ENCODE measurements around the gene PGC.
"Not testable (repeated sequence)": the region's sequence is repeated elsewhere in the genome, so short reads cannot be mapped to it uniquely, and the experiment has no call there.

PGC gene

DNA sequence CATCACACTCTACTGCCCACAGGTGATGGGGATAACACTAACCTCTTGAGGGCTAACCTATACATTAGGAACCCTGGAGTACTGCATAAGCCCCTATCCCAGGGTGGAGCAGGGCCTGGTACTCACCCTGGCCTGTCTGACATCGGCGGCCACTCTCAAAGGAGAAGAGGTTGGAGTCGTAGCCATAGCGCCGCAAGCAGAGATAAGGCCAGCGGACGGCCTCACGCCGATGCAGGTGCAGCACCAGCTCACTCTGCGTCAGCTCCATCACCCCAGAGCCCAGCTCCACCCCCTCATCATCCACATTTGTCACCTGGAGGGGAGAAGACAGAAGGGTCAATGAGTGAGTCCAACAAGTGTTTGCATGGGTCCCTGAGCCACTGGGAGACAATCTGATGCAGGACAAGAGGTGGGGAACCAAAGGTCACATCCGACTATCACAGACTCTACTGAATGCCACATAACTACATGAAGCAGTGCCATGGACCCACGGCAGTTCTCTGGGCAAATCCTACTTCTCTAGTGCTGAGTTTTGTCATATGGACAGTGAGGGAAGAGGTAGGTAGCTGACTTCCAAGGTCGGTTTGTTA, 28.2 kb upstream of the PGC start:
- no peak for DNase-seq (ENCODE audit: low spot score)

DNA sequence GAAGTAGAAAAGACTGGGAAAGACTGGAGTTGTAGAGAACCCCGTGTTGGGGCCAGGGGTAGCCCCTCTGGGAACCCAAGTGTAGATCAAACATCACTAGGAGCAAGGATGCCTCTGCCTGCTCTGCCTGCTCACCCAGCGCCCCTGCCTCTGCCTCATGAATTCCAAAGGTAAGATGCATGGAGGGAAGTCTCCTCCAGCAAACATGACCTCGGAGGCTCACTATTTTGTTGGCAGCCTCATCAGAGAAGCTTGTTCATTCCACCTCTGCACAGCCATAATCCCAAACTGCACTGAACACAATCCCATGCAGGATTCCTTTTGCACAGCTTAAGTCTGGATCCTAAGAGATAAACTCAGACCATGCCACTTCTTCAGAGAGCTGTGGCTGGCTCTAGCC, 27.6 kb upstream of the PGC start:
- no peak for DNase-seq (ENCODE audit: low spot score)

DNA sequence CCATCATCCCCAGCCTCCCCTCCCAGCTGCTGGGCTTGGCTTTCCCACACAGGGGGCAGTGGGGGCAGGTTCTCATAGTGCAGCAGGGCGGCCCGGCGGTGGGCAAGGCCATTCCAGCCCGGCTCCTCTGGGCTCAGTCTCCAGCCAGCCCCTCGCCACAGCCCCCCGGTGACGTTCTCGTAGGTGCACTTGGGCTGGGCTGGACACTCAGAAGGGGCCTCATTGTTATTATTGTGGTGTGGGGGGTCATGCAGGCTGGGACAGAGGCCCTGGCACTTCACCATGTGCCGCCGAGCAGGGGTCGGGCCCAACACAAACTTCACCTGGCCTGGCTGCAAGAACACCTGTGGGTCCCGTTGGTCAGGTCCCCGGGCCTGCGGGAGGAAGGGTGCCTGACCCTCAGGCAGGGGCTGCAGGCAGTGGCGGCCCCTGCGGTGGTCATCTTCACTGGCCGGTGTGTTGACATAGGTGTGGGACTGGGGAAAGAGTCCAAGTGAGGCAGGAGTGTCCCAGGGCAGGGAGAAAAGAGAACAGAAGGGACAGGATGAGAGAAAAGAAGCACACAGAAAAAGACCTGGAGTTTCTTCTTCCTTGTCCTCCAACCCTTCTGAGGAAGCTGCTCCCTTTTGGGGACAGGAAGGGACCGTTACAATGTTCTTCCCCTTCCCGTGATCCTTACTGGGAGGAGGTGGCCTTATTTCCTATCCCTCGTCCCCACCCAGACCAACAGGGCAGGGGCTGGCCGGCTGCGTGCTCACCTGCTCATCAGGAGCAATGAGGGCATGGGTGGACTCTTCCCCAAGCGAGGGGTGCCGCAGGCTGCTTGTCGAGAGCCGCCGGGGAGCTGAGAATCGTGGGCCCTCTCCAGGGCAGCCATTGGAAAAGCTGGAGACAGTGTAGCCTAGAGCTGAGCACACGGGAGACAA, 24.1 kb upstream of the PGC start:
- DNase-seq (ENCODE audit: low spot score): no peak

DNA sequence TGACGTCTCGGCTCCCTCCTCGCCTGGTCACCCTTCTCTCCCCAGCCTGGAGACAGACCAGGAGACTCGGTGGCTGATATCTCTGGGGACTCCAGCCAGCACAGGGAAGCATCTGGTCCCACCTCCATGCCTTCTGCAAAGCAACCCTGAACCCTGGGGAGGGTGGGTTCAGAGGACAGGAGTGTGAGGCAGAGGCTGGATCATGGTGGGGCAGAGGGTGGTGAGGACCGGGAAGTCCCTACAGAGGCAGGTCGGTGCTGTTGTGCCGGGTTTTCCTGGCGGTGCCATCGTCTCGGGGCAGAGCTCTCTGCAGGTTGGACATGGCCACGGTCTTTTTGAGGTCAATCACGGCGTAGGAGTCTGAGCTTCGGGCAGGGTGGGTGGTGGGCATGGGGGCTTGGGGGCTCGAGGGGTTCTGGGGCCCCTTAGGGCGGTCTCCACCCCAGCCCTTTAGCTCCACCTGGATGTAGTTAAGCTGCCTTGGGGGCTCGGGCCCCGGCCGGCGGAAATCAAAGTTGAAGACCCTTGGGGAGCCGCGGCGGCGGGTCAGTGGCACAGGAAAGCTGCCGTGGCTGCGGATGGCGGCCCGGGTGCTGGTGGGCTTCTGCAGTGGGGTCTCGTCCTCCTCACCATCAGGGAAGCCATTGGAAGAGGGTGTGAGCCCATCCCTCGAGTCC, 23.3 kb upstream of the PGC start:
- no peak for DNase-seq (ENCODE audit: low spot score)

DNA sequence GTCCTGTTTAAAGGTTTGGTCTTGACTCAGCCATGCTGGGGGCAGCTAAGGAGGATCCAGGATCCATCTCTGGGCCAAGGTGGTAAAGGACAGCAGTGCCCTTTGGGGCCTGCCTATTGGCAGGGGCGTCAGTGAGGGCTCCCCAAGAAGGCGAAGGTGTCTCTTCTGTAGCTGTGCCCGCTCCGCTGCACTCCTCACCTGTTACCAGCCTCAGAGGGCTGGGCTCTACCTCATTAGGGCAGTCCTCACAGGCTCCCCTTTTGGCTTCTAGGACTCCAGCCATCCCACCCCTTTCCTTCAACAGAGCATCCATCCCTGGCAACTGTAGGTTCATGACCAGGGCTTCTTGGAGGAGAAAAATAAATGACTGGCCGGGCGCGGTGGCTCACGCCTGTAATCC, 22.2 kb upstream of the PGC start:
- DNase-seq (ENCODE audit: low spot score): no peak

DNA sequence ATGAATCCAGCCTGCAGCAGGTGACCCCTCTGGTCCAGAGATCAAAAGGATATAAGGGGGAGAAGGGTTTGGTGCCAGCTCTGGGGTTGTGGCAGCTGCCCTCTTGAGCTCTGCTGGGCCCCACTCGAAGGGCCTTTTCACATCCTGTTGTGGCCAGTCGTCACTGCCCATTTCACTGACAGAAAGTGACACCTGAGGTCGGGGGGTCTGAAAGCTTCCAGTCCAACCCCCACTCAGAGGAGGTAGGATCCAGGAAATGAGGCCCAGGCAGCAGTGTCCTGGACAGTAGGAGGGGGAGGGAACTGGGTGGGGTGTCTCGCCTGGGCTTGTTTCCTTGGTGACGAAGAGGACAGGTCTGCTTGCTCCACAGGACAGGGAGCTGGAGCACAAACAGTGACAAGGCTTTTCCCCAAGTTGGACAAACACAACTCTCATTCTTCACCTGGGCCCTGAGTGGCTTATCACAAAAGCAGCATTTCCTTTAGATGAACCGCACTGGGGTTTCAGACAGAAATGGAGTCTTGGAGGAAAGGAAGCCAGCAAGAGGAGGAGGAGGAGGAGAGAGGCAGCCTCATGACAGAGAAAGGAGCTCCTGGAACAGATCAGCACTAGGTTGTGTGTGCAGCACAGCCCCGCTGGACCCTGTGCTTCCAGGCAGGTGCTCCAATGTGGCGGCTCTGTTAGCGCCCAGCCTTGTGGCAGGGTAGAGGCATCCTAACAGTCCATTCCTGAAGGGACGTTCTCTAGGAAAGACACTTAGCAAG, 21.5 kb upstream of the PGC start:
- no peak for DNase-seq (ENCODE audit: low spot score)

DNA sequence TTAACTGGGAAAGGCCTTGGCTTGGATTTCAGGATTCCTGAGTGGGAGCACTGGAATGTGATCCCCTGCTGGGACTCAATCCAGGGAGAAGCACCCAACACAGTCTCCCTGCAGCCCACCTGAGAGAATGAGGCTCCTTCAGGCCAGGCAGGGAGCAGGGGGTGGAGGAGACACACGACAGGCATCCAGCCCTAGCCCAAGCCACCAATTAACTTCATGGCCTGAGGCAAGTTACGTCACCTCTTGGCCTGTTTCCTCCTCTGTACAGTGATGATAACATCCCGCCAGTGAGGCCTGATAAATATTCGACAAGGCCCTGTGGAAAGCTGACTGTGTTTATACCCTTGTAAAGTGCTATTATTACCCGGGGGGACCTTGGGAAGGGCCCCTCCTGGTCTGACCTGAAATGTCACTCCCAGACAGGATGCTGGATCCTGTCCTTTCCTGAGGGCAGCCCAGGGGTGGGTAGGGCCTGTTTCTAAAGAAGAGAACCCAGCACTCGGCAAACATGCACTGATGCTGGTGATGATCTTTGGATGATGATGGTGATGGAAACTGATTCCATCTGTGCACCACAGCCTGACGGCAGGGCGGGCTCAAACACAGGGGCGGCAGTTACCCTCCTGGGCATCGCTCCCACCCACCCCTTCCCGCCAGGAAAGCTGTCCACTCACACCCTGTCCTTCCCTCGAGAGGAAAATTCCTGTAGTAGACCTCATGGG, 20.1 kb upstream of the PGC start:
- no peak for DNase-seq (ENCODE audit: low spot score)

DNA sequence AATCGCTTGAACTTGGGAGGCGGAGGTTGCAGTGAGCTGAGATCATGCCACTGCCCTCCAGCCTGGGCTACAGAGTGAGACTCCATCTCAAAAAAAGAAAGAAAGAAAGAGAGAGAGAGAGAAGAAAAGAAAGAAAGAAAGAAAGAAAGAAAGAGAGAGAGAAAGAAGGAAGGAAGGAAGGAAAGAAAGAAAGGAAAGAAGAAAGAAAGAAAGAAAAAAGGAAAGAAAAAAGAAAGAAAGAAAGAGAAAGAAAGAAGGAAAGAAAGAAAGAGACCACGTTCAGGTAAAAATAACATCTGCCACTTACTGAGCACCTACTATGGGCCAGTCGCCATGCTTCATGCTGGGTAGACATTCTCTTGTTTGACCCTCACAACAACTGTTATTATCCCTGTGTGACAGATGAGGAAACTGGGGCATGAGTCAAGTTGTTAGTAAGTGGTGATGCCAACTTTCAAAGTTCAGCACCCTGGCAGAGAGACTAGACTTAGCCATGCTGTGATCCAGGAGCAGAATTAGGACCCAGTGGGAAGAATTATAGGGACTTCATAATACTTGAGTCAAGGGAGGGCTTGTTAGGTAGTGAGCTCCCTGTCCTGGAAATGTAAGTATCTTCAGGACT, 19.0 kb upstream of the PGC start:
- not testable (repeated sequence) for DNase-seq (ENCODE audit: low spot score)

DNA sequence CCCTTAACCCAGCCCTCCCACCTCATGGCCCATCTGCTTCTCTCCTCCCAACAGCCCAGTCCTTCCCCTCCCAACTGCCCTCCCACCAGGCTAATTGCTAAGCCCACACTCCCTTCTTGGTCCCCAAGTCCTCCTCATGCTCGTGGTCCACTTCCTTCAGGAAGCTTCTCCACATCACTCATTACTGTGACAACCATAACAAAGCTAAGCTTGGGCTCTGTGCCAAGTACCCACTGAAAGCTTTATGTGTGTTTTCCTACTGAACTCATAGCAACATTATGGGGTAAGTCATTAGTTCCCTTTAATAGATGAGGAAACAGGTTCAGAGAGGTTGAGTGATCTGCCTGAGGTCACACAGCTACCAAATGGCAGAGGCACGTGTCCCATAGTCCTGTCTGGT, 16.3 kb upstream of the PGC start:
- no peak for DNase-seq (ENCODE audit: low spot score)

DNA sequence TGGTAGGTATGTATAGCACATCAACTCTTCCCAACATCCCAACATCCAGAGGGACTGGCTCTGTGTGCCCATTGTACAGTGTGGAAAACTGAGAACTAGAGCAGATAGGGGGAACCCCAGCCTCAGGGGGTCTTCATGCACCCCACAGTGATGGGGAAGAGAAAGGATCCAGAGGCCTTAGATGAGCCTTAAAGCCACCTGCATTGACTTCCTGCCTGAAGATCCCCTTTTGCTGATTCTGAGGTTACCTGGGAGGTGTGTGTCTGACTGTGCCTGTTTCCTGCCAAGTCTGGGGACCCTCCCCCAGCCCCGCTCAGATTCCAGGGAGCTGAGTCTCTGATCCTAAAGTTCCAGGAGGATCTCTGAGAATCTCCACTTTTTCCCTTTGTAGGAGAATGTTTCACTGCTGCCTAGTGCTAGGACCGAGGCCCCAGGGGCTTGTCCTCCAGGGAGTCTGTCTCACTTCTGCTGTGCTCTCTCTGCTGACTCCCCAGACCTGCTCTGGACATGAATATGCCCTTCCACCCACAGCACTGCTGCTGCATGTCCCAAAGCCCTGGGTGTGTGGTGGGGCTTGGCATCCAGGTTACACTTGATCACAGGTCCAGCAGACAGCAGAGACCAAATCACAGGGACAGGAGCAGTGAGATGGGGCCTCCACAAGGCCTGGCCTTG, 12.8 kb upstream of the PGC start:
- no peak for DNase-seq (ENCODE audit: low spot score)

DNA sequence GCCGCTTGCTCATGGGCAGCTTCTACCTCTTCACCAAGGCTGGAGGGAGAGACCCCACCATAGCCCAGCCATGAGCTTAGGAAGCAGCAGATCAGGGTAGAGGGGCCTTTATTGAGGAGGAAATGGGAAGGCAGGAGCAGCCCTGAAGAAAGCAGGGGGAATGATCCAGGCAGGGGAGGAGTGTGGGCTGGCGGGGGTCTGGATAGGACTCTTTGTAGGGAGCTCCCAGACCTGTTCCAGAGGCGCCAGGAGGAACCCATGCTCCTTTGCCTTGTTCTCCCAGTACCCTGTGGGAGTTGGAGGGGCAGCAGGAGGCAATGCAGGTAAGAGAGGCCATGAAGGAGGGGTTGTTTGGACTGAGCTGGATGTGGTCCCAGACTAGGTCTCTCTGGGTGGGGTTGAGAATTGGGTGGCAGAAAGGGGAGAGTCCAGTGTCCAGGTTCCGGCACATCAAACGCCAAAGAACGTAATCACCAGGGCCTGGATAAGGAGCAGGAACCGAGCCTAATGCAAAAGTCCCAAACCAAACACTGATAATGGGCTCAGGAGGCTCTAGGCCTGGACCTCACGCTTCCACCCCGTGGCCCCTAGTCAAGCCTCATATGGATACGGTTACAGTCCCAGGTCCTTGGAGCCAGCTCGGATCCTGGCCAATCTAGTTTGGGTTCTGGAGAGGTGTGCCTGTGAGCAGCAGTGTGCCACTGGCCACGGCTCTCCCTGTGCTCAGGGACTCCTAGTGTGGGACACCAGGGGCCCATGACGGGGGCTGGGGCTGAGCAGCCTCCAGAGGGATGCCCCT, 12.1 kb upstream of the PGC start:
- DNase-seq (ENCODE audit: low spot score): no peak

DNA sequence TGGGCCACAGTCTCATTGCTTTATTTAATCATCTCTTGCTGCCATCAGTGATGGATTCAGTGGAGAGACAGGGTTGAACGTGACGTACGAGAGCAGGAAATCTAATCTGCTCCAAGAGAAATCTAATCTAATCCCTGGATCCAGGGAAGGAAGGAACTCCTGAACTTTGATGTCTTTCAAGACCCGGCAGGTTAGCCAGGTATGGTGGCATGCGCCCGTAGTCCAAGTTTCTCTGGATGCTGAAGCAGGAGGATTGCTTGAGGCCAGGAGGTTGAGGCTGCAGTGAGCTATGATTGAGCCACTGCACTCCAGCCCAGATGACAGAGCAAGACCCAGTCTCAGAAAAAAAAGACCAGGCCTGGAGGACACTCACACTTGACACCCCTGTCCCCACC, 11.4 kb upstream of the PGC start:
- no peak for DNase-seq (ENCODE audit: low spot score)

DNA sequence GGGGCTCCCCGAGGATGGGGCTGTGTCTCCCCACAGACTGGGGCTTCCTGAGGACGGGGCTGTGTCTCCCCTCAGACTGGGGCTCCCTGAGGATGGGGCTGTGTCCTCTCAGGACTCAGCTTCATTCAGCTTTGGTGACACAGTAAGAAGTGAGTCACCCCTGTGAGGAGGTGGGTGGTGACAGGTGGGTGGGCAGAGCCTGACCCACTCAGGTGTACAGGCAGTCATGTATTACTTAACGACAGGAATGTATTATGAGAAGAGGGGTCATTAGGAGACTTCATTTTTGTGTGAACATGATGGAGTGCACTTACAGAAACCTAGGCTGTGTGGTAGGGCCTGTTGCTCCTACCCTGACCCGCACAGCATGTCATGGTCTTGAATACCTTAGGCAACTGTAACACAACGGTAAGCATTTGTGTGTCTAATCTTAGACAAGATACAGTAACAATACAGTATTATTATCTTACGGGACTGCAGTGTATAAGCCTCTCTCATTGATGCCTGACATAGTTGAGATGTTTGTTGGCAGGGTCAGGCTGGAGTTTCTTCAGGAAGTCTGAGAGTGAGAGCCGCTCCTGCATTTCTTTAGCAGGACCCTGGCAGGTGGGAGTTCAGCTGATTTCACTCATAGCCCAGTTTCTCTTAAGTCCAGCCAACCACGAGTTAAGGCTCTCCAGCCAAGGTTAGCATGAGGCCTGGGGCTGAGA, 10.9 kb upstream of the PGC start:
- no peak for DNase-seq (ENCODE audit: low spot score)

DNA sequence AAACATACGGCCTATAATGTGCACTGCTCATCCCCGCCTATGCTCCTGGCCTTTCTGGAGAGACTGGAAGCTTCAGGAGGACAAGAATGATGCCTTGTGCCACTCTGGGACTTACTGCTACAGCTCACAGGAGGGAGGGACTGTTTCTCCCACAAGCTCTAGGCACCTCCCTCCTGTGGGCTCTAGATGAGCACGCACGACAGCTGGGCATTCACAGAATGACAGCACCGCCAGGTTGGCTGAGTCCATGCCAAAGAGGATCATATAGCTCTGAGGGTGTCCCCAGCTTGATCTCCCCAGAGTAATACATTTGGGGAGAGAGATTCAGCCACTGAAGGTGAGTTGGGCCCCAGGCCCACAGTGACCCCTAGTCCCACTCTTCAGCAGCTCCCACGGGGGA, 10.1 kb upstream of the PGC start:
- DNase-seq (ENCODE audit: low spot score): no peak

DNA sequence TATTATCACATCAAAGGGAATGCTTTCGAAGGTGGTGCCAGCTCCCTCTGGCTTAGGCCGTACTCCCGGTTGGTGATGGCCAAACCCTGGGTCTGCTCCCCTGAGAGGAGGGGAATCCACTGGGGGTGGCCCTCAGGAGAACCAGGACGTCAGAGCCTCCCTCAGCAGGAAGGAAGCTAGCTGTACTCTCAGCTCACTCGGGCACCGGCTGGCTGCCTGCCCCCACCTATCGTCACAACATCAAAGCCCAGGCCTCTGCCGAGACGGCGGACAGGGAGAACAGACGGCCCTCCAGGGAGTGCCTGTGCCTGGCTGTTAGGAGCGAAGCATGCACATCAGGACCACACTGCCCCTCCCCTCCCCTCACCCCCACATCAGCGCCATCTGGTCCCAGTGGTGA, 9.2 kb upstream of the PGC start:
- DNase-seq (ENCODE audit: low spot score): no peak

DNA sequence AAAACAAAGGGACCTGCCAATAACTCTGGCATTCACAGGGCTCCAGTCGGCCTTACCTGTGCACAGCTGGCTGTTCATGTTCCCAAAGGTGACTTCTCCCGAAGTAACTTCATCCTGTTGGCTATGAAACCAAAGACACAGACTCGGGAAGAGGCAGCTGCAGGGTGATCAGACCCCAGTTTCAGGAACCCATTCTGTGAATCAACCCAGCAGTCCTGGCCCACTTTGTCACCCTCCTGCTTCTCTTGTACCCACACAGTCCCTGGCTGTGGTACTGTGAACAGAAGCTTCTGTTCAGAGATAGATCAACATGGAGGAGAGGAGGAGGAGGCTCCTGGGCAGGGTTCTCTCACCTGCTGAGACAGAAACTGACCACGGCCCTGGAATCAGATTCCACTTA, 8.7 kb upstream of the PGC start:
- DNase-seq (ENCODE audit: low spot score): no peak

DNA sequence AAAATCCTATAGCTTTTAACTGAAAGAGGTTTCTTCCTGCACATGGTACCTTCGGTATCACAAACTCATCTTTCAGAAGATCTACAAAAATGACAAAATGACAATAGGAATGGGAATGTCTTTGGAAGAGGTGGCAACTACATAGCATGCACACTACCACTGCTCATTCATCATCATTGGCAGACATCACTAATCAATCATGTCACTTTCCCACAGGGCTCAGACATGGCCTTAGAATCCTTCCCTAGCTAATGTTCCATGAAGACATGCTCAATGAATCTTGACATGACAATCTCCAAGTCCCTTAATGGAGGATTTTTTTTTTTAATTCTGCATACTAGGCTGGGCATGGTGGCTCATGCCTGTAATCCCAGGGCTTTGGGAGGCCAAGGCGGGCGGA, 3.2 kb upstream of the PGC start:
- no peak for DNase-seq (ENCODE audit: low spot score)

DNA sequence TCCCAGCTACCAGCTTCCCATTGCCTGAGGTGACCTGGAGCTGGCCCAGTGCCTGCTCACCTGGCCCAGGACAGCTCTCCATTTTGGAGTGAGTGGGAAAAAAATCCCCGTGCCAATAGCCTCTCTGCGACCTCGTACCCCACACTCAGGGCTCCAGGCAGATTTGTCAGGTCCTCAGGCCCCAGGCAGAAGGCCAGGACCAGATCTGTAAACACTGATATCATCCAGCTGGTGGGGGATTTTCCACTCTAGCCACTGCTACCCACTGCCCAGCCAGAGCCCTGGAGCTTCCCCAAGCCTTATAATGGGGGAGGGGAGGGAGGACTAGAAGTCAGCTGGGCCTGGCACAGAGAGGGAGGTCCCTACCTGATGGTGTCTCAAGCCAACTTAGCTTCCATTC, 1.3 kb upstream of the PGC start:
- DNase-seq (ENCODE audit: low spot score): no peak

DNA sequence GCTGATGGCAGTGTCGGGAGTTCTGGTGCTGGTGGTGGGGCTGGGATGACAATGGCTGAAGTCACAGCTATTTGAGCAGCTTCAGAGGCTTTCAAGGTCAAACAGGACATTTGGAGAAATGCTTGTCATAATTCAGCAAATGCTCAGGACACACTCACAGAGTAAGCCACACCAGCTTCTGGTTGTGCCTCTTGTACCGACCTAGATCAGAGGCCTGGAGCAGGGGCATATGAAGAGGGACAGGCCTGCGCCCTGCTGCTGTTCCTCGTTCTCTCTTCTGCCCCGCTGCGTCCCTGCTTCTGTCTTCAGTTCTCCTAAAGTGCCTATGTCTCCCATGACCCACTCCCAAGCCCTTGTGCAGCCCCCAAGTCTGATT, 893 bp upstream of the PGC start:
- DNase-seq (ENCODE audit: low spot score): no peak
